Effector CD4-positive, alpha-beta T cell (primary cell): ENCODE data around the gene CYP4F12.

Experiments used
- DNase-seq: peaks from one replicate; pipeline ENCODE4 v3.0.0-alpha.2; 2020

CYP4F12 gene

DNA sequence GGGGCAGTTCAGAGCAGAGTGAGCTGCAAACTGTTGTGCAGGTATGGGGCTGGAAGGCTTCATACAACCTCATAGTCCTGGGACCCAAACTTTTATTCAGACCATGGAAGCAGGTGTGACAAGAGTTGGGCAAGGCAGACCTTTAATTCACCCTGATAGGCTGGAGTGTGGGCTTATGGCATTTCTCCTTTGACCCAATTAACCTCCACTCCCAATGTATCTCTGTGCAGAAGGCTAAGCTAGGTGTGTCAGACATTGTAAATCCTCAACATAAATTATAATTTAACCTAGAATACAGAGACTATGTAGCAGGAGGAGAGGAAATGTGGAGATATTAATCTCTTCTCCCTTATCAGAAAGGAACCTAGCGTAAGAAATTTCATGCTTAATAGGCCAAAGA lies 42.8 kb downstream of the CYP4F12 start:
- DNase-seq = no peak

DNA sequence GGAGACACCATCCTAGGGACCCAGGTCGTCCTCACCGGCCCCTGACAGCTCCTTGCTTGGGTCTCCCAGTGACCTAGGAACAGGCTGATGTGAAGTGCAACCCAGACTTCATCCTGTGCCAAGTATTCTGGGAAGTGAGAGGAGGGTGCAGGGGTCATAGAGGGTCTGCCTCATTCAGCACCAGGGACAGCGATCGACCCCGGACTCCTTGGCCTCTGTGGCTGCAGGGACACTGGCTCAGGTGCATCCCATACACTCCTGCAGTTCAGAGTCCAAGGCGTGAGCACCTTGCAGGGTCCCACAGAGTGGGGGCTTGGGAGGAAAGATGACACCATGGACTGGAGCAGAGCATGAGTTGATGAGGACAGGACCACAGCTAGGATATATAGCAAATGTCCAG lies 44.9 kb downstream of the CYP4F12 start:
- no peak for DNase-seq

DNA sequence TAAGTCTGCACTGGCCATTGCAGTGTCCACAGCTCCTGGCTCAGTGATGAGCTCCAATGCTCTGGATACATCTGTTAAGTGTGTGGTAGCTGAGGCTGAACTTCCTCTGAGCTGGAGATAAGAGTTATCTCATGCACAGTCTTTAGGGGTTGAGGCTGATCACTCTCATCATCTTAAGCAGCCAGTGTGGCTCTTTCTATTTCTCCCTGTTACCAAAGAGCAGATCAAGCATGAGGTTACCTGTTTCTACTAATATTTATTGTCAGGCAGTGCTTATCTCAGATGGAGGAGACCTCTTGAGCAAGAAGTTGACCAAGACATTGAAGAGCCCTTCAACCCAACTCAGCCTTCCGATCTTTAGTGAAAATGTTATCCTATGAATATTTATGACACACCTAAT lies 48.4 kb downstream of the CYP4F12 start:
- DNase-seq = no peak

DNA sequence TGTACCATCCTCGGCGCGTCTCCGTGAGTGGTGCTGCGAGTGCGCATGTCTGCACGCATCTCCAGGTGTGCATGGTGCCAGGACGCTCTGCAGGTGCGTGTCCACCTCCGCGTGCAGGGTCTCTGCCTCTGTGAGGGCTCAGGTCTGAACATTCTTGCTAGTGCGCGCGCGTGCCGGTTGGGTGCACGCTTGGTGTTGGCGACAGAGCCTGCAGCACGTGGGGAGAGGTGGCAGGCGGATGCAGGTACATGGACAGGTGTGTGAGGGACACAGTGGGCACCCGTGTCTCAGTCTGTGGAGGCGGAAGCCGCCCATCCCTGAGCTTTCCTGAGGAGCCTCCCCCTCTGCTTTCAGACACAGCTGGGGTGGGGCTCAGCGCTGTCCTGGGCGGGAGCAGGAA lies 50.1 kb downstream of the CYP4F12 start:
- DNase-seq = no peak

DNA sequence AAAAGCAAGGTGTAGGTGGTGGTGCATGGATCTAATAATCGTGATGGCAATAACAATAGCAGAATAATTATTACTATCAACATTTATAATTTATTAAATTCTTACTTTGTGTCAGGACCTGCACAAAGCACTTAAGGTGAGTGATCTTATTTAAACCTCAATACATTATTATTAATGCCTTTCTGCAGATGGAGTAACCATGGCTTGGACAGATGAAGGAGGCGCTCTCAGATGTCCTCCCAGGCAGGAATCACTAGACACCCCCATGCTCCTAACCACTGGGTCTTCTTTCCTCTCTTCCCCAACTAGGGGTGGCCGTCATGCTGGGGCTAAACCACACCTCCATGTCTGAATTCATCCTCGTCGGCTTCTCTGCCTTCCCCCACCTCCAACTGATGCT lies 54.8 kb downstream of the CYP4F12 start, which contains the start of gene OR10H2:
TSS of gene OR10H2 (plus strand) at position 301 of the 400 bp plus-strand sequence. CDS start at position 321, 20 bp downstream.
- DNase-seq = no peak

DNA sequence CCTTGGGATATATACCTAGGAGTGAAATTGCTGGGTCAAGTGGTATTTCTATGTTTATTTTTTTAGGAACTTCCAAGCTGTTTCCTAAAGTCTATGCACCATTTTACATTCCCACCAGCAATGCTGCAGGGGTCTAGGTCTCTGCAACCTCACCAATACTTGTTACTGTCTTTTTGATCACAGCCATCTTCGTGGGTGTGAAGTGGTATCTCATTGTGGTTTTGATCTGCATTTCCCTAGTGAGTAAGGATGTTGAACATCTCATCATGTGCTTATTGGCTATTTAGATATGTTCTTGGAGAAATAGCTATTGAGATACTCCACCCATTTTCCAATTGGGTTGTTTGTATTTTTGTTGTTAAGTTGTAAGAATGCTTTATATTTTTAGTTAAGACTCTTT lies 57.7 kb downstream of the CYP4F12 start:
- no peak for DNase-seq

DNA sequence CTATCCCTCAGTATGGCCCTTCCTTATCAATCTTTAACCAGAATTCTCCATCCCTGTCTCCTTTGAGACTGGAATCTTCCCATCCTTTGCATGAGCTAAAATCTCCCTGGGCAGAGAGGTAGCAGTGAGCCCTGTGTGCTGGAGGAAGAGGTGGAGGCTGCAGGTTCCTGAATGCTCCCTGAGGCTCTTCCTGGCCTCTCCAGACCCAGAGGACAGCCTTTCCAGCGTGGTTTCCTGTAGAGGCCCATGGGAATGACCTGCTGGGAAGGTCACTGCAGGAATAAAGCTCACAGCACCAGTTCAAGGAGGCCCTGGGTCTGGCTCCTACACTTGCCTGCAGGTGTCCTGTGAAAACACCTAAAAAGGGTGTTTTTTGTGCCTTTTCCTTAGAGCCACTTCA lies 59.5 kb downstream of the CYP4F12 start:
- DNase-seq = no peak

DNA sequence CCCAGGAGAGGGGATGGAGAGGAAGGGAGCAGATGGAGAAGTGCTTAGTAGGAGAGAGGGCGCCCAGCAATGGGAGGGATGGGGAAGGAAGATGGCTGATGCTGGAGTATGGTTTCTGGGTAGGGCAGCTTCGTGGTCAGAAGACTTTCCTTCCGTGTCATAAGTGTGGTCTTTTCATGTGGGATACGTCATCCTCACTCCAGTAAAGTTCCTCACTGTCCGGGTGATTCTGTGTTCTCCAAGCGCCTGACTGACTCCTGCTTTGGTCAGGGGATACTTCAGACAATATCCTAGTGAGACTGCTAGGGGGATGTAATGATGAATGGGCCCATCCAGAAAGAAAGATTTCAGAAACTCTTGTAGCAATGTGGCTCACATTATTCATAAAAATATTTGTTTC lies 61.0 kb downstream of the CYP4F12 start:
- DNase-seq = no peak

DNA sequence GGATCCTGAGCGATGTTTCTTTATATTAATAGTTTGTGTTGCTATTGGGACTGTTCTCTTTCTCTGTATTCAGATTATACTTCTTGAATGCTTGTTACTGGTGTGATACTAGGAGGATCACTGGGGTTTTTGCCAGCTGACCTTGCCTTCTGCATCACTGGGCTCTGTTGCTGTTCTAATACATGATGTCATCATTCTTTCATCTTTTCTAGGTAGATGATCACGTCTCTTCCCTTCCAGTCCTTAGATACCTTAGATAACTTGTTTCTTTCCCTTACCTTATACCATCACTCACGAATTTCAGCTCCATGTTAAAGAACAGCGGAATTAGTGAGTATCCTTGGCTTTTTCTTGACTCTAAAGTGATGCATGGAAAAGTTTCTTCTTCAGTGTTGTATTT lies 64.8 kb downstream of the CYP4F12 start, which contains the start of gene OR10H3:
TSS of gene OR10H3 (plus strand) at position 264 of the 400 bp plus-strand sequence. CDS start 3,408 bp downstream, outside the sequence.
- no peak for DNase-seq

DNA sequence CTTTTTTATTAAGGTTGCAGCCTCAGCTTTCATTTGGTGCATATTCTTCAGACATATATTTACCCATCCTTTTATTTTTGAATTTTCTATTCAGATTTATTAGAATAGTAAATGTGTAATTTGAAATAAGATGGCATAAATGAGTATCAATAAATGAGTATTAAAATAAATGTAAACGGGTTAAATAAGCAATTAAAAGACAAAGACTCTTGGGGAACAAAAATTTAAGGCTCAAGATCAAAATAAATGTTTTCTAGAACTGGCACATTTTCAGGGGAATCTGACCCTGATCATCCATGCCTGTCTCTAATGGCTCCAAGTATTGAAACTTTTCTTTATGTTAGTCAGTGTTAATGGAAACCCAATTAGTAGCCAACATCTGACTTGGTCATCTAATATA lies 67.9 kb downstream of the CYP4F12 start:
- DNase-seq = no peak
